Gastrocnemius medialis (tissue), 4 donors: Measurements from ENCODE around the gene COPS7A.

ENCODE experiments used
- POLR2A ChIP-seq, 2 donors: fragments of 450-650 bp; IDR thresholded peaks; one replicate each; pipeline ENCODE4 v1.6.1; 2017; ENCODE audit warnings: antibody characterized with exemption in 2 of 2, mild to moderate bottlenecking in 2 of 2, moderate library complexity in 2 of 2
- TF ChIP-seq, protein P1 (sequence below), 5 experiments: fragments of 450-650 bp in 3 of 5; fragments of 200-600 bp in 2 of 5; sonication (generic) in 2 of 5; IDR thresholded peaks in 4 of 5; conservative IDR thresholded peaks in 1 of 5; 1 replicate in 4 of 5; 2 replicates in 1 of 5; pipeline ENCODE4 v1.5.1; 2016 to 2019; ENCODE audit warnings: antibody characterized with exemption in 5 of 5, mild to moderate bottlenecking in 3 of 5, moderate library complexity in 3 of 5

DNA sequence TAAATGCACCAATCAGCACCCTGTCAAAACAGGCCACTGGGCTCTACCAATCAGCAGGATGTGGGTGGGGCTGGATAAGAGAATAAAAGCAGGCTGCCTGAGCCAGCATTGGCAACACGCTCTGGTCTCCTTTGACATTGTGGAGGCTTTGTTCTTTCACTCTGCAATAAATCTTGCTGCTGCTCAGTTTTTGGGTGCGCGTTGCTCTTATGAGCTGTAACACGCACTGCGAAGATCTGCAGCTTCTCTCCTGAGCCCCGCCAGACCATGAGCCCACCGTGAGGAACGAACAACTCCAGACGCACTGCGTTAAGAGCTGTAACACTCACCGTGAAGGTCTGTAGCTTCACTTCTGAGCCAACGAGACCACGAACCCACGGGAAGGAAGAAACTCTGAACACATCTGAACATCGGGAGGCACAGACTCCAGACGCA lies 14.9 kb upstream of the COPS7A start:
- TF ChIP-seq, protein P1, sequence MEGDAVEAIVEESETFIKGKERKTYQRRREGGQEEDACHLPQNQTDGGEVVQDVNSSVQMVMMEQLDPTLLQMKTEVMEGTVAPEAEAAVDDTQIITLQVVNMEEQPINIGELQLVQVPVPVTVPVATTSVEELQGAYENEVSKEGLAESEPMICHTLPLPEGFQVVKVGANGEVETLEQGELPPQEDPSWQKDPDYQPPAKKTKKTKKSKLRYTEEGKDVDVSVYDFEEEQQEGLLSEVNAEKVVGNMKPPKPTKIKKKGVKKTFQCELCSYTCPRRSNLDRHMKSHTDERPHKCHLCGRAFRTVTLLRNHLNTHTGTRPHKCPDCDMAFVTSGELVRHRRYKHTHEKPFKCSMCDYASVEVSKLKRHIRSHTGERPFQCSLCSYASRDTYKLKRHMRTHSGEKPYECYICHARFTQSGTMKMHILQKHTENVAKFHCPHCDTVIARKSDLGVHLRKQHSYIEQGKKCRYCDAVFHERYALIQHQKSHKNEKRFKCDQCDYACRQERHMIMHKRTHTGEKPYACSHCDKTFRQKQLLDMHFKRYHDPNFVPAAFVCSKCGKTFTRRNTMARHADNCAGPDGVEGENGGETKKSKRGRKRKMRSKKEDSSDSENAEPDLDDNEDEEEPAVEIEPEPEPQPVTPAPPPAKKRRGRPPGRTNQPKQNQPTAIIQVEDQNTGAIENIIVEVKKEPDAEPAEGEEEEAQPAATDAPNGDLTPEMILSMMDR (IDR thresholded peaks at IDR 0.05 in 4 of 5, conservative IDR thresholded peaks at IDR 0.05 in 1 of 5) = no peak
- no peak for TF ChIP-seq POLR2A (IDR thresholded peaks at IDR 0.05)
